Fibroblast of mammary gland (primary cell): ENCODE data around the gene DNAH17.

Experiments
- DNase-seq: peaks from one replicate; pipeline ENCODE4 v3.0.0-alpha.2; 2010; ENCODE audit warnings: low read depth
- H3K4me3 ChIP-seq: 2 replicates; pipeline ENCODE4 v1.5.1; 2011; ENCODE audit warnings: low read depth, mild to moderate bottlenecking, low read length, moderate library complexity; ENCODE audit not compliant: control insufficient read depth
- TF ChIP-seq, protein P1 (sequence below): conservative IDR thresholded peaks from 2 replicates; pipeline ENCODE4 v1.5.1; 2011; ENCODE audit warnings: low read depth, low read length, inconsistent platforms; ENCODE audit not compliant: control insufficient read depth, insufficient read depth

The DNAH17 gene

GRCh38 chr17:78427140-78427539 is 150.1 kb downstream of the DNAH17 start:
- no peak for DNase-seq
- TF ChIP-seq, protein P1, sequence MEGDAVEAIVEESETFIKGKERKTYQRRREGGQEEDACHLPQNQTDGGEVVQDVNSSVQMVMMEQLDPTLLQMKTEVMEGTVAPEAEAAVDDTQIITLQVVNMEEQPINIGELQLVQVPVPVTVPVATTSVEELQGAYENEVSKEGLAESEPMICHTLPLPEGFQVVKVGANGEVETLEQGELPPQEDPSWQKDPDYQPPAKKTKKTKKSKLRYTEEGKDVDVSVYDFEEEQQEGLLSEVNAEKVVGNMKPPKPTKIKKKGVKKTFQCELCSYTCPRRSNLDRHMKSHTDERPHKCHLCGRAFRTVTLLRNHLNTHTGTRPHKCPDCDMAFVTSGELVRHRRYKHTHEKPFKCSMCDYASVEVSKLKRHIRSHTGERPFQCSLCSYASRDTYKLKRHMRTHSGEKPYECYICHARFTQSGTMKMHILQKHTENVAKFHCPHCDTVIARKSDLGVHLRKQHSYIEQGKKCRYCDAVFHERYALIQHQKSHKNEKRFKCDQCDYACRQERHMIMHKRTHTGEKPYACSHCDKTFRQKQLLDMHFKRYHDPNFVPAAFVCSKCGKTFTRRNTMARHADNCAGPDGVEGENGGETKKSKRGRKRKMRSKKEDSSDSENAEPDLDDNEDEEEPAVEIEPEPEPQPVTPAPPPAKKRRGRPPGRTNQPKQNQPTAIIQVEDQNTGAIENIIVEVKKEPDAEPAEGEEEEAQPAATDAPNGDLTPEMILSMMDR, result no peak
- no peak overlapping the region for H3K4me3 ChIP-seq

DNA sequence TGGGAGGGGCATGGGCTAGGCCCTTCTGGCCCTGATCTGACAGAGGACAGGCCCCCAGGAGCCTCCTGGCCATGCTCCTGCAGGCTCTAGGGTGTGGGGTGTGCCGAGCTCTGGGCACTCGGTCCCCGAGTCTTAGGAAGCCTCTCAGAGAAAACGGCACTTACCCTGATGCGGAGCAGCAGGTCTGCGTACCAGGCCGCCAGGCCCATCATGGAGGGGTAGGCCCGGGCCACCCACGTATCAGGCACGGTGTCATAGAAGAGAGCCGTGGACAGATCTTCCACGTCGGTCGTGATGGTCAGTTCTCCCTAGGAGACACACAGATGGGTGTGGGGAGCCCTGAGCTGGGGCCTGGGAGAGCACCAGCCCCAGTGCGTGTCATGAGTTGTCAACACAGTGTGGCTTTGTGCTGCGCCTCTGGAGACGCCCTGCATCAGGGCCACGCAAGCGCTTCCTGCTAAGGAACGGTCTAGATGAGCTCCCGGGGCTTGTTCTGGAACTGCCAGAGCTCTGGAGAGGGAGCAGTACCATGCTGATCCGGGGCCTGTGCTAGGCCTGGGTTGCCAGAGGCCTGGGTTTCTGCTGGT is 150.8 kb downstream of the DNAH17 start:
- TF ChIP-seq, protein P1, result no peak
- DNase-seq, result no peak
- no peak overlapping the region for H3K4me3 ChIP-seq

DNA sequence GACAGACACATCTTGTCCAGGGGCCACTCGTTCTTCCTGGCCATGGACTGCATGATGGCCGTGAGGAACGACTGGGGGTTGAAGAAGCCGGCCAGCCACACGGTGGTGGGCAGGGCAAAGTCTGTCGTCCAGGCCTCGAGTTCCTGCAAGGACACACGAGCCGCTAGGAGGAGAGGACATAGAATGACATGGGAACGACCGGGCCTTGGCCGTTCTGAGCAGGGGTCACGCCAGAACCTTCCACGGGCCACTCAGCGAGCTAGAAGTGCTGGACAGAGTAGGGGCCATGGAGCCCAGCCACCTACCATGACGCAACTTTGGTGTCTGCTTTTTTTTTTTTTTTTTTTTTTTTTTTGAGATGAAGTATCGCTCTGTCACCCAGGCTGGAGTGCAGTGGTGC is 151.8 kb downstream of the DNAH17 start:
- TF ChIP-seq, protein P1, result no peak
- DNase-seq, result no peak
- no peak overlapping the region for H3K4me3 ChIP-seq

DNA sequence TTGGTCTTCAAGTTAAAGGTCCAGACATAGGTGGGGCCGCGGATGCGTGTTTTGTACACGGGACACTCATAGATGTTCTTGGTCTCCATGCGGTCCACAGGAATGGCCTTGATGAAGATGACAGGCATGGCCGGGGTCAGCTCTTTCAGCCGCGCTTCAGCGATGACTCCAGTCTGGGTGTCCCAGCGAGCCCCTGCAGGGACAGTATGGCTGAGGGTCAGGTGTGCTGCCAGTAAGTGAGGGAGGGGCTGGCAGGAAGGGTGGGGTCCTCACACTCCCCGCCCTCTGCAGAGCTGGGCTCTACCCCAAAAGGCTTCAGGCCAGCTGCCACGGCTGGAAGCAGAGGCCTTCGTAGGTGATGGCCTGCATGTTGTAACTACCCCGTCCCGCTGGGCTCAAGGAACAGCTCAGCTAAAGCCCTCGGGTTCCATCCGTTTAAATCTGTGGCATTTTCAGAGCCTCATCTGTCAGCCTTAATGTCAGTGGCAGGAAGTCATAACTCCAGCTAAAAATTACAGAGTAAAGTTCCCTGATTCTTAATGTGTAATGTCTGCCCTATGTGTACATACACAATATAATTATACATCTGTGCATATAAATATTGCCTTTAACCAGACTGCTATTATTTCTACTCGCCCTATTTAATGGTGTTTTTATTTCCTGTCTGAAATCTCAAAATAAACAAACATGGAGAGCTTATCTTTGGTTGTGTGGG is 153.1 kb downstream of the DNAH17 start:
- no peak overlapping the region for H3K4me3 ChIP-seq
- no peak for DNase-seq

GRCh38 chr17:78422872-78423588 is 154.2 kb downstream of the DNAH17 start:
- TF ChIP-seq, protein P1, result no peak
- no peak for DNase-seq
- H3K4me3 ChIP-seq, result no peak overlapping the region

More for the DNA sequence above, 153.1 kb downstream of the DNAH17 start:
- TF ChIP-seq, protein P1, result no peak

DNA sequence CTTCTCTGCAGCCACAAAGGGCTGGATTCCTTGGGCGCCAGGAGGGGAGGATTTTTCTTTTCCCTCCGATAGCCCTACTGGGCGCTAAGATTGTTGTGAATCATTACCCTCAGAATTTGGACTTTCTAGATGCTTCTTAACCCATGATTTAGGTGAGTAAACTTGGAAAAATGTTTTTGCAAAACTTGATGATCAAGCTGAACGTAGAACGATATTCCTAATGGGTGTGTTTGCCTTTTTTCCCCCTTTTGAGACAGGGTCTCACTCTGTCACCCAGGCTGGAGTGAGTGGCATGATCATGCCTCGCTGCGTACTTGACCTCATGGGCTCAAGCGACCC is 155.0 kb downstream of the DNAH17 start:
- DNase-seq, result no peak
- H3K4me3 ChIP-seq, result no peak overlapping the region
- TF ChIP-seq, protein P1, result no peak
